Thyroid gland (tissue), 4 donors: ENCODE results near the gene FAM161B. TPM values are rescaled to one million over a fixed set of nuclear protein-coding genes. Genes with fewer than 3 reads are reported as not detected.

Experiments
- DNase-seq, 2 donors: peaks; one replicate each; pipeline ENCODE4 v3.0.0-alpha.2; 2019
- H3K27ac ChIP-seq, 3 donors: fragments of 200-600 bp; sonication (generic); 1 replicate in 2 of 3; 2 replicates in 1 of 3; pipeline ENCODE4 v1.5.1; 2016 to 2019; ENCODE audit warnings: mild to moderate bottlenecking in 1 of 3, moderate library complexity in 1 of 3
- H3K27me3 ChIP-seq: fragments of 200-600 bp; sonication (generic); one replicate; pipeline ENCODE4 v1.5.1; 2019
- H3K36me3 ChIP-seq, 2 donors: fragments of 200-600 bp; sonication (generic); one replicate each; pipeline ENCODE4 v1.5.1; 2016 to 2019
- H3K4me1 ChIP-seq, 2 donors: fragments of 200-600 bp; sonication (generic); one replicate each; pipeline ENCODE4 v1.5.1; 2017 to 2019
- H3K4me3 ChIP-seq, 3 donors: fragments of 200-600 bp; sonication (generic); replicated peaks in 1 of 3; 1 replicate in 2 of 3; 2 replicates in 1 of 3; pipeline ENCODE4 v1.5.1; 2016; ENCODE audit warnings: mild to moderate bottlenecking in 1 of 3
- H3K9me3 ChIP-seq: fragments of 200-600 bp; sonication (generic); one replicate; pipeline ENCODE4 v1.5.1; 2017
- CTCF ChIP-seq, 6 experiments: fragments of 200-600 bp in 3 of 6; fragments of 450-650 bp in 3 of 6; sonication (generic) in 3 of 6; IDR thresholded peaks; one replicate each; pipeline ENCODE4 v1.5.1; 2016 to 2019; ENCODE audit warnings: antibody characterized with exemption in 6 of 6, mild to moderate bottlenecking in 2 of 6, inconsistent platforms in 1 of 6, moderate library complexity in 1 of 6
- POLR2A ChIP-seq, 2 donors: fragments of 450-650 bp; IDR thresholded peaks; one replicate each; pipeline ENCODE4 v1.6.1; 2017; ENCODE audit warnings: antibody characterized with exemption in 2 of 2, mild to moderate bottlenecking in 2 of 2, moderate library complexity in 1 of 2
- WGBS, 2 donors: methylation state at CpG; one replicate each; pipeline ENCODE4 v1.1.5; 2017; 5-methylcytosine and 5-hydroxymethylcytosine counted together
- intact Hi-C: fragments of 100-400 bp; cut with DNase I; formaldehyde crosslinking; loops from one replicate; pipeline ENCODE4 v1.15.1; 2023
- total RNA-seq, 4 donors: library from RNA; depleted of rRNA; stranded (reverse); fragments of >200 nt; gene quantifications; one replicate each; pipeline ENCODE4 v1.2.3, GENCODE V29; 2016

Gene FAM161B
- total RNA-seq, 4 donors from 2014 or later: 4.3 to 9.7 (median 6.0) TPM

GRCh38 chr14:73888460-73888725 lies 61.5 kb downstream of the FAM161B start:
- 52 to 66% methylated on average over 3 of the region's 3 CpGs for WGBS, 2 donors
- Histone ChIP-seq H3K4me3 (no peak overlapping the region), H3K27ac (no peak overlapping the region)

GRCh38 chr14:73887694-73888459 lies 62.0 kb downstream of the FAM161B start:
- peak overlapping the region in 1 of 3 donors; percentile 66 for H3K4me3 ChIP-seq
- no peak overlapping the region for H3K27ac ChIP-seq
- no peak for DNase-seq
- H3K4me1 ChIP-seq: peaks cover 6 to 16% of the 10 kb centered on the region in 2 donors
- 30 to 34% methylated on average over 7 of the region's 7 CpGs for WGBS, 2 donors
- TF ChIP-seq CTCF (IDR thresholded peaks at IDR 0.05) (no peak), POLR2A (IDR thresholded peaks at IDR 0.05) (no peak)
- H3K9me3 ChIP-seq: no peaks in the 10 kb centered on the region
- no peaks in the 10 kb centered on the region for H3K27me3 ChIP-seq
- intact Hi-C loops: no loop called here
- no peaks in the 10 kb centered on the region for H3K36me3 ChIP-seq

More at GRCh38 chr14:73888460-73888725, 61.5 kb downstream of the FAM161B start:
- H3K36me3 ChIP-seq: no peaks in the 10 kb centered on the region
- no peak for DNase-seq
- H3K9me3 ChIP-seq: no peaks in the 10 kb centered on the region
- peaks cover 6 to 16% of the 10 kb centered on the region in 2 donors for H3K4me1 ChIP-seq
- no peaks in the 10 kb centered on the region for H3K27me3 ChIP-seq
- intact Hi-C loops: no loop called here
- TF ChIP-seq CTCF (IDR thresholded peaks at IDR 0.05) (no peak), POLR2A (IDR thresholded peaks at IDR 0.05) (no peak)

GRCh38 chr14:73887318-73887616 lies 62.6 kb downstream of the FAM161B start:
- WGBS, 2 donors: 1 to 3% methylated on average over 7 of the region's 7 CpGs
- no peak for TF ChIP-seq POLR2A (IDR thresholded peaks at IDR 0.05)
- no peak for TF ChIP-seq CTCF (IDR thresholded peaks at IDR 0.05)
- Histone ChIP-seq H3K27me3 (no peaks in the 10 kb centered on the region), H3K27ac (peak overlapping the region; percentile 88 to 98 (median 92)), H3K4me3 (peak overlapping the region; percentile 66 to 98 (median 87)), H3K36me3 (no peaks in the 10 kb centered on the region), H3K4me1 (peaks cover 6 to 16% of the 10 kb centered on the region in 2 donors), H3K9me3 (no peaks in the 10 kb centered on the region)
- DNase-seq: no peak
- intact Hi-C loops: no loop called here

GRCh38 chr14:73886449-73887317 lies 63.2 kb downstream of the FAM161B start, which contains the start of gene ZNF410:
ZNF410 (plus strand) TSS chr14:73886859; CDS start chr14:73892176, 5,317 bp downstream.
- peak; percentile 96 for DNase-seq
- Histone ChIP-seq H3K4me3 (peak within 1 kb of the TSS; percentile 66 to 98 (median 87)), H3K27me3 (no peaks in the 10 kb centered on the region), H3K27ac (peak within 1 kb of the TSS; percentile 88 to 98 (median 92)), H3K36me3 (no peaks in the 10 kb centered on the region), H3K9me3 (no peaks in the 10 kb centered on the region), H3K4me1 (peaks cover 6 to 16% of the 10 kb centered on the region in 2 donors)
- 0 to 1% methylated on average over 37 to 45 of the region's 65 CpGs for WGBS, 2 donors
- intact Hi-C loops: no loop called here
- peak in 1 of 2 donors; percentile 86 for TF ChIP-seq POLR2A (IDR thresholded peaks at IDR 0.05)
- no peak for TF ChIP-seq CTCF (IDR thresholded peaks at IDR 0.05)
